Loucy (cell line): ENCODE results near the gene APLP2.

Source experiments
- H2AFZ ChIP-seq: fragments of 200-600 bp; sonication (generic); 2 replicates; pipeline ENCODE4 v1.6.0; 2016; ENCODE audit warnings: antibody characterized with exemption, mild to moderate bottlenecking, low read length, moderate library complexity
- H3F3A ChIP-seq: fragments of 200-600 bp; 2 replicates; pipeline ENCODE4 v1.6.0; 2016; ENCODE audit warnings: antibody characterized with exemption, low read depth, mild to moderate bottlenecking
- H3K27me3 ChIP-seq: fragments of 200-600 bp; sonication (generic); 2 replicates; pipeline ENCODE4 v1.6.1; 2014; ENCODE audit warnings: low read length, mild to moderate bottlenecking; ENCODE audit not compliant: insufficient read depth, poor library complexity, severe bottlenecking
- H3K36me3 ChIP-seq: fragments of 200-600 bp; sonication (generic); 2 replicates; pipeline ENCODE4 v1.6.1; 2016; ENCODE audit warnings: low read length; ENCODE audit not compliant: insufficient read depth
- H3K4me1 ChIP-seq: fragments of 200-600 bp; sonication (generic); 2 replicates; pipeline ENCODE4 v1.5.1; 2014; ENCODE audit warnings: low read length, mild to moderate bottlenecking; ENCODE audit not compliant: insufficient read depth, poor library complexity, severe bottlenecking
- H3K4me2 ChIP-seq: fragments of 200-600 bp; sonication (generic); 2 replicates; pipeline ENCODE4 v1.6.0; 2014; ENCODE audit warnings: antibody characterized with exemption, low read length, low read depth, mild to moderate bottlenecking; ENCODE audit not compliant: poor library complexity, severe bottlenecking
- H3K4me3 ChIP-seq: fragments of 200-600 bp; sonication (generic); 2 replicates; pipeline ENCODE4 v1.5.1; 2014; ENCODE audit warnings: low read length, mild to moderate bottlenecking, mixed read lengths; ENCODE audit not compliant: poor library complexity, severe bottlenecking
- H3K79me2 ChIP-seq: fragments of 200-600 bp; sonication (generic); 2 replicates; pipeline ENCODE4 v1.6.1; 2014; ENCODE audit warnings: low read length; ENCODE audit not compliant: insufficient read depth
- H3K9ac ChIP-seq: fragments of 200-600 bp; sonication (generic); 2 replicates; pipeline ENCODE4 v1.6.0; 2014; ENCODE audit warnings: mild to moderate bottlenecking, low read depth, low read length, moderate library complexity; ENCODE audit not compliant: poor library complexity, severe bottlenecking
- H3K9me2 ChIP-seq: fragments of 200-600 bp; sonication (generic); replicated peaks from 2 replicates; pipeline ENCODE4 v1.6.1; 2016; ENCODE audit warnings: low read depth, low read length, mixed read lengths
- H3K9me3 ChIP-seq: fragments of 200-600 bp; sonication (generic); 2 replicates; pipeline ENCODE4 v1.6.1; 2014; ENCODE audit warnings: mild to moderate bottlenecking, antibody characterized with exemption, low read length, low read depth; ENCODE audit not compliant: insufficient read depth
- H4K20me1 ChIP-seq: fragments of 200-600 bp; sonication (generic); 2 replicates; pipeline ENCODE4 v1.6.0; 2014; ENCODE audit warnings: antibody characterized with exemption, low read length, mild to moderate bottlenecking; ENCODE audit not compliant: insufficient read depth, poor library complexity, severe bottlenecking
- CTCF ChIP-seq: fragments of 200-600 bp; sonication (generic); conservative IDR thresholded peaks from 2 replicates; pipeline ENCODE4 v1.5.1; 2014; ENCODE audit warnings: mild to moderate bottlenecking, antibody characterized with exemption, low read length
- EZH2phosphoT487 ChIP-seq: fragments of 200-600 bp; IDR thresholded peaks from 2 replicates; pipeline ENCODE4 v1.6.1; 2018; ENCODE audit warnings: antibody characterized with exemption, mild to moderate bottlenecking, moderate library complexity, borderline replicate concordance

Gene APLP2

DNA sequence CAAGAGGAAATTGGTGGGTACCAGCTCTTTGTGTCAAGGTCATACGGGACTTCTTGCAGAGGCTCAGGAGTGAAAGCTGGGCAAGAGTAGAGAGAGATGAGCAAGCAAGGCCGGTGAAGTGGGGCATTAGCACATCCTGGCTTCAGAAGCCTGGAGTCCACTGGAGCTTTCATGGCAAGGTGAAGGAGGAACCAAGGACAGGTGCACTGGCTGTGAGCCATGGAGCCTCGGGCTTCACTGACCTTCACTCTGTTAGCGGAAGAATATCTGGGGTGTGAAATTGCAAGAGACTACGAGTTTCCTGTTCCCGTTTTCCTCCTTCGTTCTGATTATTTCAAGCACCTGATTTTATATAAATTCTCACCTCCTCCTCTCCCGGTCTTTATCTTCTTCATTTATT is 64.0 kb downstream of the APLP2 start:
- Histone ChIP-seq H3K36me3 (peaks cover 95% of the 10 kb centered on the region; the same call in 1 of the 2 replicates), H3K4me3 (no peak overlapping the region)

DNA sequence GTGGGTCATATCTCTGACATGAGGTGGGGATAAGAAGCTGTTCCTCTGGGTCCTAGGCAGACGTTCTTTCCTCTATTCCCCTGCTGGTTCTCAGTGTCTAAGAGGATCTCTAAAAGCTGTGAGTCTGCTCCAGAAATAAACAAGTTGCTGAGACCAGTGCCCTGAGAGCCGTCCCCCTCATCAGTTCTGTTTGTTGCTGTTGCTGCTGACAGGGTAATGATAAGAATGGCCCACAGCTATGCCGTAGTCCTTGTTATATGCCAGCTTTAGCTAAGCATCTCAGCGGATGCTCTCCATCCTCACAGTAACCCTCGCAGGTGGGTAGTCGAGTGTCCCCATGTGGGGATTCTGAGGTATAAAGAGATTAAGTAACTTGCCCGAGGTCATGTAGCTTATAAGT is 66.4 kb downstream of the APLP2 start:
- Histone ChIP-seq H3K4me2 (no peak overlapping the region), H3K9ac (no peak overlapping the region), H3K9me3 (no peaks in the 10 kb centered on the region), H3F3A (no peaks in the 10 kb centered on the region), H4K20me1 (no peaks in the 10 kb centered on the region), H3K9me2 (no peaks in the 10 kb centered on the region), H2AFZ (no peak overlapping the region), H3K79me2 (no peaks in the 10 kb centered on the region), H3K27me3 (no peaks in the 10 kb centered on the region), H3K4me1 (no peaks in the 10 kb centered on the region), H3K36me3 (peaks cover 87% of the 10 kb centered on the region; the same call in 1 of the 2 replicates), H3K4me3 (no peak overlapping the region)
- TF ChIP-seq EZH2phosphoT487 (no peak), CTCF (no peak)

More for the DNA sequence above, 64.0 kb downstream of the APLP2 start:
- Histone ChIP-seq H3F3A (no peaks in the 10 kb centered on the region), H3K9me2 (no peaks in the 10 kb centered on the region), H3K4me1 (no peaks in the 10 kb centered on the region), H3K27me3 (no peaks in the 10 kb centered on the region), H3K79me2 (no peaks in the 10 kb centered on the region), H3K9ac (no peak overlapping the region), H3K9me3 (no peaks in the 10 kb centered on the region), H4K20me1 (no peaks in the 10 kb centered on the region), H2AFZ (no peak overlapping the region), H3K4me2 (no peak overlapping the region)
- TF ChIP-seq EZH2phosphoT487 (no peak), CTCF (no peak)

DNA sequence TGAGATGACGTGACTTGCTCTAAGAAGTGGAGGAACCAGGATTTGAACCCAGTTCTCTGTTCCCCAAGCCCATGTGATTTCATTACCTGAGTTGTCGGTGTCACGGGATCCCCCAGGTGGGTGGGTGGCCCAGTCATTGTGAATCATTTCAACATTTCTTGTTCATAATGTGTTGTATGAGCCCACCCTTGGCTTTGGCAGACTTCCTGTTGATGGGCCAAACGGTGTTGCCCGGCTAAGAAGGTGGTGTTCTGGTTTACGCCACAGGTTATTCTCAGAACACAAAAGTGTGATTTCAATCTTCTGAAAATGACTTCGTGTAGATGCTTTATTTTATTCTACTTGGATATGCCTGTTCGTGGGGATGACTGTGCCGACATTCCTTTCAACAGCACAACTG is 68.3 kb downstream of the APLP2 start:
- no peaks in the 10 kb centered on the region for H3K4me1 ChIP-seq
- H3K9me3 ChIP-seq, result no peaks in the 10 kb centered on the region
- H3K79me2 ChIP-seq, result no peaks in the 10 kb centered on the region
- no peak overlapping the region for H3K9ac ChIP-seq
- TF ChIP-seq EZH2phosphoT487 (no peak), CTCF (no peak)
- H4K20me1 ChIP-seq, result no peaks in the 10 kb centered on the region
- H3K4me2 ChIP-seq, result no peak overlapping the region
- H3K4me3 ChIP-seq, result no peak overlapping the region
- no peaks in the 10 kb centered on the region for H3K9me2 ChIP-seq
- H3K27me3 ChIP-seq, result no peaks in the 10 kb centered on the region
- peaks cover 88% of the 10 kb centered on the region; the same call in 1 of the 2 replicates for H3K36me3 ChIP-seq
- no peak overlapping the region for H2AFZ ChIP-seq
- no peaks in the 10 kb centered on the region for H3F3A ChIP-seq
